ENCODE measurements around the gene KRT15. TPM values are rescaled to one million over a fixed set of nuclear protein-coding genes. Genes with fewer than 3 reads are reported as not detected.

Gene KRT15
- total RNA-seq, 4 donors from 2014 or later: 0.80 to 17.6 (median 7.4) TPM

DNA sequence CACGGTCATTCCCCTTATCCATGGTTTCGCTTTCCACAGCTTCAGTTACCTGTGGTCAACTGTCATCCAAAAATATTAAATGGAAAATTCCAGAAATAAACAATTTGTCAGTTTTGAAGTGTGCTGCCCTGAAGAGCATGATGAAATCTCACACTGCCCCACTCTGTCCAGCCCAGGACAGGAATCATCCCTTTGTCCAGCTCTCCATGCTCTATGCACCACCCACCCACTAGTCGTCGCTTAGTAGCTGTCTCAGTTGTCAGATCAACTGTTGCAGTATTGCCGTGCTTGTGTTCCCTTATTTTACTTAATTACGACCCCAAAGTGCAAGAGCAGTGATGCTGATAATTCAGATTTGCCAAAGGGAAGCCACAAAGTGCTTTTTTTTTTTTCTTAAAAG is 42.9 kb upstream of the KRT15 start:
- in situ Hi-C loops (cut with MboI; ENCODE audit: low pct_ligation_motif_present in 1 of 4, low pct_unique_long_range_greater_than_20kb in 1 of 4, low sequenced_read_pairs in 3 of 4) (no loop called here), intact Hi-C loops (cut with DNase I; ENCODE audit: low total_unique reads) (no loop called here)
- WGBS, 2 donors (ENCODE audit: low coverage in 1 of 2): 73 to 83% methylated on average over 6 of the region's 6 CpGs

DNA sequence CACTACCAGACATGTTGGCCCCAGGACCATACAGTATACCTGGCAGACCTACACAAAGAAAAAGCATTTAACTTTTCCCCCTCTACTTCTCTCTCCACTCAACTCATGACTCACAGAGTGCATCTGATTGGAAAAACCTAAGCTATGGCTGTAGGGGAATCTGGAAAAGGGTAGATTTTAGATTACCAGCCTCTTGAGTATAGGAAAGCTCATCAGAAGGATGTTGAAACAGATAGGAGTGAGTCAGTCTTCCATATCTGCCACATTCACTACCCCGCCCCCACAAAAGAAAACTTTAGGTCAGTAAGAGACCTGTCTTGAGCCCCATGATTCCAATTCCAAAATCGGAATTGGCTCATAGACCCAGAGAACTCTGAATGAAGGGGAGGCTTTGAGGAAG is 40.9 kb upstream of the KRT15 start:
- in situ Hi-C loops (cut with MboI; ENCODE audit: low pct_ligation_motif_present in 1 of 4, low pct_unique_long_range_greater_than_20kb in 1 of 4, low sequenced_read_pairs in 3 of 4): loop anchor here in 2 of 4 donors (10.0 kb wide), 1 partner anchor 85 kb away; no protein-coding TSS in a partner anchor
- no peak for DNase-seq
- H3K4me1 ChIP-seq: peaks cover 0 to 12% (median 5%) of the 10 kb centered on the region in 4 donors
- H3K27me3 ChIP-seq: peaks cover 29% of the 10 kb centered on the region
- no peak for TF ChIP-seq EP300 (IDR thresholded peaks at IDR 0.05; ENCODE audit: low read depth)
- TF ChIP-seq POLR2A (IDR thresholded peaks at IDR 0.05): no peak
- TF ChIP-seq, protein P1, sequence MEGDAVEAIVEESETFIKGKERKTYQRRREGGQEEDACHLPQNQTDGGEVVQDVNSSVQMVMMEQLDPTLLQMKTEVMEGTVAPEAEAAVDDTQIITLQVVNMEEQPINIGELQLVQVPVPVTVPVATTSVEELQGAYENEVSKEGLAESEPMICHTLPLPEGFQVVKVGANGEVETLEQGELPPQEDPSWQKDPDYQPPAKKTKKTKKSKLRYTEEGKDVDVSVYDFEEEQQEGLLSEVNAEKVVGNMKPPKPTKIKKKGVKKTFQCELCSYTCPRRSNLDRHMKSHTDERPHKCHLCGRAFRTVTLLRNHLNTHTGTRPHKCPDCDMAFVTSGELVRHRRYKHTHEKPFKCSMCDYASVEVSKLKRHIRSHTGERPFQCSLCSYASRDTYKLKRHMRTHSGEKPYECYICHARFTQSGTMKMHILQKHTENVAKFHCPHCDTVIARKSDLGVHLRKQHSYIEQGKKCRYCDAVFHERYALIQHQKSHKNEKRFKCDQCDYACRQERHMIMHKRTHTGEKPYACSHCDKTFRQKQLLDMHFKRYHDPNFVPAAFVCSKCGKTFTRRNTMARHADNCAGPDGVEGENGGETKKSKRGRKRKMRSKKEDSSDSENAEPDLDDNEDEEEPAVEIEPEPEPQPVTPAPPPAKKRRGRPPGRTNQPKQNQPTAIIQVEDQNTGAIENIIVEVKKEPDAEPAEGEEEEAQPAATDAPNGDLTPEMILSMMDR (IDR thresholded peaks at IDR 0.05): no peak
- no peak for TF ChIP-seq POLR2AphosphoS5 (IDR thresholded peaks at IDR 0.05)
- 89 to 90% methylated on average over 2 of the region's 2 CpGs for WGBS, 2 donors (ENCODE audit: low coverage in 1 of 2)
- no peaks in the 10 kb centered on the region for H3K9me3 ChIP-seq
- no peaks in the 10 kb centered on the region for H3K36me3 ChIP-seq
- no peak overlapping the region for H3K4me3 ChIP-seq
- no peak overlapping the region for H3K27ac ChIP-seq
- intact Hi-C loops (cut with DNase I; ENCODE audit: low total_unique reads): no loop called here

More for the DNA sequence above, 42.9 kb upstream of the KRT15 start:
- peaks cover 29% of the 10 kb centered on the region for H3K27me3 ChIP-seq
- H3K9me3 ChIP-seq: no peaks in the 10 kb centered on the region
- no peak overlapping the region for H3K4me3 ChIP-seq
- H3K4me1 ChIP-seq: no peaks in the 10 kb centered on the region
- TF ChIP-seq, protein P1 (IDR thresholded peaks at IDR 0.05): no peak
- TF ChIP-seq POLR2AphosphoS5 (IDR thresholded peaks at IDR 0.05) (no peak), POLR2A (IDR thresholded peaks at IDR 0.05) (no peak), EP300 (IDR thresholded peaks at IDR 0.05; ENCODE audit: low read depth) (no peak)
- no peak for DNase-seq
- no peaks in the 10 kb centered on the region for H3K36me3 ChIP-seq
- H3K27ac ChIP-seq: no peak overlapping the region

DNA sequence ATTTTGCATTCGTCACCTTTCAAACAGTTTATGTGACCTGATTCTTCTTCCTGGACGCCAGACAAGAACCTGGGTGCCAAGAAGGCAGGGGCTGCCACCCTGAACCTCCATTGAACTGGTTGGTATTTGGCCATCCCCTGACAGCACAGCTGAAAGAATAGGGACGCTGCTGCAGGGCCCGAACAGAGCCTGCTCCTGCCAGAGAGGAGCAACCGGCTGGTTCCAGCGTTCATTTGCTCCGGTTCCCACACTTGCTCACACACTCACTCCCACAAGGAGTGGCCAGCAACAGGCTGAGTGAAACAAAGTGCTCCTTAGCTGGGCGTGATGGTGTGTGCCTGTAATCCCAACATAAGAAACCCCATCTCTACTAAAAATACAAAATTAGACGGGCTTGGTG is 38.2 kb upstream of the KRT15 start:
- H3K9me3 ChIP-seq: no peaks in the 10 kb centered on the region
- intact Hi-C loops (cut with DNase I; ENCODE audit: low total_unique reads) (no loop called here), in situ Hi-C loops (cut with MboI; ENCODE audit: low pct_ligation_motif_present in 1 of 4, low pct_unique_long_range_greater_than_20kb in 1 of 4, low sequenced_read_pairs in 3 of 4) (loop anchor here in 2 of 4 donors (10.0 kb wide), 1 partner anchor 88 kb away; no protein-coding TSS in a partner anchor)
- no peak for DNase-seq
- no peak overlapping the region for H3K27ac ChIP-seq
- 66 to 86% methylated on average over 4 to 9 of the region's 9 CpGs for WGBS, 2 donors (ENCODE audit: low coverage in 1 of 2)
- H3K4me1 ChIP-seq: peaks cover 0 to 14% (median 5%) of the 10 kb centered on the region in 4 donors
- TF ChIP-seq POLR2A (IDR thresholded peaks at IDR 0.05) (no peak), EP300 (IDR thresholded peaks at IDR 0.05; ENCODE audit: low read depth) (no peak), POLR2AphosphoS5 (IDR thresholded peaks at IDR 0.05) (no peak)
- TF ChIP-seq, protein P1 (IDR thresholded peaks at IDR 0.05): no peak
- H3K36me3 ChIP-seq: no peaks in the 10 kb centered on the region
- H3K27me3 ChIP-seq: peaks cover 20% of the 10 kb centered on the region
- no peak overlapping the region for H3K4me3 ChIP-seq

DNA sequence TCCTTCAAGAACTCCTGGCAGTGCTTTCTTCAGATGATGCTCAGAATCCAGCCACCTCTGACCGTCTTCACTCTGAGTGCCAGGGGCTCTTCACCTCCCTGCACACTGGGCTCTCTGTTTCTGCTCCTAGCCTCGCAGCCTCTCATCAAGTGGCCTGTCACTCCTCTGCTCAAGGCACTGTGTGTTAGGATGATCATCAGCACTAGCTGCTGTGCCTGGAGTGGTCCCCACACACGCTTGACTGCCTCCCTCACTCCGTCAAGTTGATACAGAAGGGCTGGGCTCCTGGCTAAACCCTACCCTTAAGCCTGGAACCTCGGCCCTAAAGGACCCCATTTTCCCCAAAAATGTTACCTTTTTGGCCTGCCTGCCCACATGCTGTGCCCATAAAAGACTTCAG is 37.6 kb upstream of the KRT15 start:
- Histone ChIP-seq H3K4me1 (peaks cover 0 to 14% (median 5%) of the 10 kb centered on the region in 4 donors), H3K9me3 (no peaks in the 10 kb centered on the region), H3K36me3 (no peaks in the 10 kb centered on the region), H3K27me3 (peaks cover 15% of the 10 kb centered on the region), H3K4me3 (no peak overlapping the region), H3K27ac (peak overlapping the region in 1 of 4 donors; percentile 45)
- 60 to 62% methylated on average over 5 of the region's 5 CpGs for WGBS, 2 donors (ENCODE audit: low coverage in 1 of 2)
- no peak for DNase-seq
- in situ Hi-C loops (cut with MboI; ENCODE audit: low pct_ligation_motif_present in 1 of 4, low pct_unique_long_range_greater_than_20kb in 1 of 4, low sequenced_read_pairs in 3 of 4) (loop anchor here in 2 of 4 donors (10.0 kb wide), 1 partner anchor 88 kb away; no protein-coding TSS in a partner anchor), intact Hi-C loops (cut with DNase I; ENCODE audit: low total_unique reads) (no loop called here)
- TF ChIP-seq POLR2A (IDR thresholded peaks at IDR 0.05) (no peak), POLR2AphosphoS5 (IDR thresholded peaks at IDR 0.05) (no peak), EP300 (IDR thresholded peaks at IDR 0.05; ENCODE audit: low read depth) (no peak)
- TF ChIP-seq, protein P1 (IDR thresholded peaks at IDR 0.05): no peak
